ENCODE results near the gene LAMA1. TPM values are rescaled to one million over a fixed set of nuclear protein-coding genes. Genes with fewer than 3 reads are reported as not detected.

The LAMA1 gene, protein sequence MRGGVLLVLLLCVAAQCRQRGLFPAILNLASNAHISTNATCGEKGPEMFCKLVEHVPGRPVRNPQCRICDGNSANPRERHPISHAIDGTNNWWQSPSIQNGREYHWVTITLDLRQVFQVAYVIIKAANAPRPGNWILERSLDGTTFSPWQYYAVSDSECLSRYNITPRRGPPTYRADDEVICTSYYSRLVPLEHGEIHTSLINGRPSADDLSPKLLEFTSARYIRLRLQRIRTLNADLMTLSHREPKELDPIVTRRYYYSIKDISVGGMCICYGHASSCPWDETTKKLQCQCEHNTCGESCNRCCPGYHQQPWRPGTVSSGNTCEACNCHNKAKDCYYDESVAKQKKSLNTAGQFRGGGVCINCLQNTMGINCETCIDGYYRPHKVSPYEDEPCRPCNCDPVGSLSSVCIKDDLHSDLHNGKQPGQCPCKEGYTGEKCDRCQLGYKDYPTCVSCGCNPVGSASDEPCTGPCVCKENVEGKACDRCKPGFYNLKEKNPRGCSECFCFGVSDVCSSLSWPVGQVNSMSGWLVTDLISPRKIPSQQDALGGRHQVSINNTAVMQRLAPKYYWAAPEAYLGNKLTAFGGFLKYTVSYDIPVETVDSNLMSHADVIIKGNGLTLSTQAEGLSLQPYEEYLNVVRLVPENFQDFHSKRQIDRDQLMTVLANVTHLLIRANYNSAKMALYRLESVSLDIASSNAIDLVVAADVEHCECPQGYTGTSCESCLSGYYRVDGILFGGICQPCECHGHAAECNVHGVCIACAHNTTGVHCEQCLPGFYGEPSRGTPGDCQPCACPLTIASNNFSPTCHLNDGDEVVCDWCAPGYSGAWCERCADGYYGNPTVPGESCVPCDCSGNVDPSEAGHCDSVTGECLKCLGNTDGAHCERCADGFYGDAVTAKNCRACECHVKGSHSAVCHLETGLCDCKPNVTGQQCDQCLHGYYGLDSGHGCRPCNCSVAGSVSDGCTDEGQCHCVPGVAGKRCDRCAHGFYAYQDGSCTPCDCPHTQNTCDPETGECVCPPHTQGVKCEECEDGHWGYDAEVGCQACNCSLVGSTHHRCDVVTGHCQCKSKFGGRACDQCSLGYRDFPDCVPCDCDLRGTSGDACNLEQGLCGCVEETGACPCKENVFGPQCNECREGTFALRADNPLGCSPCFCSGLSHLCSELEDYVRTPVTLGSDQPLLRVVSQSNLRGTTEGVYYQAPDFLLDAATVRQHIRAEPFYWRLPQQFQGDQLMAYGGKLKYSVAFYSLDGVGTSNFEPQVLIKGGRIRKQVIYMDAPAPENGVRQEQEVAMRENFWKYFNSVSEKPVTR (N-terminal part only)
- total RNA-seq (ENCODE audit: low replicate concordance), result 59.3 and 75.0 TPM in 2 replicates
- long read RNA-seq, partial matches to known transcripts, result 27 of 30 reads
- long read RNA-seq, other reads (novel, unspliced or antisense), result 3 of 30 reads

DNA sequence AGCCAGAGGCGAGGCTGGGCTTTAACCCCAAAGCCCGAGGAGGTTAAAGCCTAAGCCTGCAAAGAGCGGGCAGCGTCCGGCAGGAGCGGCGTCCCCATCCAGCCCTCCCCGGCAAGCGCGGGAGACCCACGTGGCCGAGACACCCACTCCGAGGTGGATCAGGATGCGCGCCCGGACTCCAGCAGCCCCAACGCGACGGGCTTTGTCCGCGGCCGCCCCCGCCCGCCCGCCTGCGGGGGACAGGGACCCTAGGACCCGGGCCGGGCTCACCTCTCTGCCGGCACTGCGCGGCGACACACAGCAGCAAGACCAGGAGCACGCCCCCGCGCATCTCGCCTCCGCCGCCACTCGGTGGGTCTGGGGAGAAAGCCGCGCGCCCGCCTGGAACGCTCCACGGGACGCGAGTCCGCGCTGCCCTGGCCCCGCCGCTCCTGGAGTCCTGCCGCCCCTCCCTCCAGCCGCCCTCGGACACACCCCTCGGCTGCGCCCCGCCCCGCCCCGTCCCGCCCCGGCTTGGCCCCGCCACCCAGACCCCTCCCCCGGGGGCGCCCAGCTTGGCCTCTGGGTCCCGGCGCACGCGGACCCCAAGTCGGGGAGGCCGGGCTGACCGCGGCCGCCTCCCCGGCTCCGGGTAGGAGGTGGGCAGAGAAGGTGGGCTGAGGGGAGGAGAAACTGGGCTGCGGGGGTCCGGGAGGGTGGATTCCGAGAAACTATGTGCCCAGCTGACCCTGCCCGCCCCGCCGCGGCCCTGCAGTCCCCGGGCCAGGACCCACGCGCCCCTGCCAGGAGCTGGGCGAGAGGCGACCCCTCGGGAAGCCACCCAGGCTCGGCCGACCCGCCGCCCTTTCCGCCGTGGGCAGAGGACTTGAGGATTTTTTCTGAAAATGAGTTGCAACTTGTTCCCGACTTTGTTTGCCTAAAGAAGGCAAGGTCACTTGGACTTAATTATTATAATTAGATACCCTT lies at the start of gene LAMA1:
LAMA1 (minus strand) TSS at position 408 of the 966 bp plus-strand sequence; CDS start at position 331, 77 bp downstream.
- H3K27me3 Mint-ChIP-seq, result peaks cover 27% of the 10 kb centered on the region
- H3K27ac Mint-ChIP-seq, result peak within 1 kb of the TSS; percentile 81
- peaks cover 10% of the 10 kb centered on the region for H3K9me3 Mint-ChIP-seq
- DNase-seq (ENCODE audit: extremely low spot score, unreplicated experiment), result peak; percentile 77
- peak within 1 kb of the TSS; percentile 94 for H3K4me3 Mint-ChIP-seq
- H3K36me3 Mint-ChIP-seq, result peaks cover 9% of the 10 kb centered on the region
- TF ChIP-seq, protein P1, sequence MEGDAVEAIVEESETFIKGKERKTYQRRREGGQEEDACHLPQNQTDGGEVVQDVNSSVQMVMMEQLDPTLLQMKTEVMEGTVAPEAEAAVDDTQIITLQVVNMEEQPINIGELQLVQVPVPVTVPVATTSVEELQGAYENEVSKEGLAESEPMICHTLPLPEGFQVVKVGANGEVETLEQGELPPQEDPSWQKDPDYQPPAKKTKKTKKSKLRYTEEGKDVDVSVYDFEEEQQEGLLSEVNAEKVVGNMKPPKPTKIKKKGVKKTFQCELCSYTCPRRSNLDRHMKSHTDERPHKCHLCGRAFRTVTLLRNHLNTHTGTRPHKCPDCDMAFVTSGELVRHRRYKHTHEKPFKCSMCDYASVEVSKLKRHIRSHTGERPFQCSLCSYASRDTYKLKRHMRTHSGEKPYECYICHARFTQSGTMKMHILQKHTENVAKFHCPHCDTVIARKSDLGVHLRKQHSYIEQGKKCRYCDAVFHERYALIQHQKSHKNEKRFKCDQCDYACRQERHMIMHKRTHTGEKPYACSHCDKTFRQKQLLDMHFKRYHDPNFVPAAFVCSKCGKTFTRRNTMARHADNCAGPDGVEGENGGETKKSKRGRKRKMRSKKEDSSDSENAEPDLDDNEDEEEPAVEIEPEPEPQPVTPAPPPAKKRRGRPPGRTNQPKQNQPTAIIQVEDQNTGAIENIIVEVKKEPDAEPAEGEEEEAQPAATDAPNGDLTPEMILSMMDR (conservative IDR thresholded peaks at IDR 0.05), result peak; percentile 23
- H3K4me1 Mint-ChIP-seq (ENCODE audit: unreplicated experiment), result peaks cover 17% of the 10 kb centered on the region

DNA sequence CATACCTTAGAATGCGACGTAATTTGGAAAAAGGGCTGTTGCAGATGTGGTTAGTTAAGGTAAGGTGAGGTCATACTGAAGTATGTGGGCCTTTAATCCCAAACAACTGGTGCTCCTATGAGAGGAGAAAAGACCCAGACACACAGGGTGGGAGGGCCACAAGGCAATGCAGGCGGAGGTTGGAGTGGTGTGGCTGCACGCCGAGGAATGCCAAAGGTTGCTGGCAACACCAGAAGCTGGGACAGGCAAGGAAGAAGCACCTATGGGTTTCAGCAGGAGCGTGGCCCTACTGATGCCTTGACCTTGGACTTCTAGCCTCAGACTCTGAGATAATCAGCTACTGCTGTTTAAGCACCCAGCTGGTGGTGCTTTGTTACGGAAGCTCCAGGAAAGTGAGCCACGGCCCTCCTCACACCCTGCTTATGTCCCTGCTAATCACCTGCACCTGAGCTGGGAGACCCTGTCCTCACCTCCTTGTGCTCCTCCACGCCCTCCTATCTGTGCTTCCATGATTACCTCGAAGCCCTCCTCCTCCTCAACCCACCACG lies 48.3 kb upstream of the LAMA1 start:
- H3K27me3 Mint-ChIP-seq, result no peaks in the 10 kb centered on the region
- DNase-seq (ENCODE audit: extremely low spot score, unreplicated experiment), result peak; percentile 47
- H3K9me3 Mint-ChIP-seq, result no peaks in the 10 kb centered on the region
- H3K27ac Mint-ChIP-seq, result no peak overlapping the region
- no peaks in the 10 kb centered on the region for H3K36me3 Mint-ChIP-seq
- H3K4me3 Mint-ChIP-seq, result no peak overlapping the region
- peaks cover 6% of the 10 kb centered on the region for H3K4me1 Mint-ChIP-seq (ENCODE audit: unreplicated experiment)
- TF ChIP-seq, protein P1 (conservative IDR thresholded peaks at IDR 0.05), result no peak

DNA sequence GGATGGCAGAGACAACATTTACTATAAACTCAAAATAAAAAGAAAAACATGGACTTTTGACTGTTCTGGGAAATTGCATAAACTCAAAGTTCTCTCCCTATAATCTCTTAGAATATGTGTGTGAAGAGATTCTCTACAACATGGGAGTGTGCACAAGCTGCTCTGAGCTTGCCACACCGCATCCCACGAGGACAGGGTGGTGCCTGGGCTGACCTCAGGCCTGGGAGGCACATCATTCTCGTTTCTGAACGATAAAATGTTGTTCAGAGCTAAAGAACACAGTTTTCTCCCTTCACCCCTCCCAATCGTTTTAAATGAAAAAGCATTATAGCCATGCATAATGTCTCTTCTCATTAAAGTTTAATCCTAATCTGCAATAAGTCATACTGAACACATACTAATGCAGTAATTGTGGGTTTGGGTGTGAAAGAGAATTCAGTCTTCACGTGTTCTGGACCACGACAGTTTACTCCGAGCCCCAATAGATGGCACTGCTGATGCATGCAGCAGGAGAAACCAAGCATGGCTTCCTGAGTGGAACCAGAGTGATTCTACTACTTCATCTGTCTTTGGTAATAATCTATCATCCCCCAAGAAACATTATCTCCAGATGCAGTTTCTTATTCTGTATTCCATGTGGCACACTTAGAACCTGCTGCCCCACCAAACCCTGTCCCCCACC lies 46.9 kb upstream of the LAMA1 start:
- Mint-ChIP-seq H3K4me1 (ENCODE audit: unreplicated experiment) (peaks cover 6% of the 10 kb centered on the region), H3K4me3 (no peak overlapping the region), H3K27ac (no peak overlapping the region), H3K27me3 (no peaks in the 10 kb centered on the region), H3K9me3 (no peaks in the 10 kb centered on the region), H3K36me3 (no peaks in the 10 kb centered on the region)
- no peak for DNase-seq (ENCODE audit: extremely low spot score, unreplicated experiment)
- TF ChIP-seq, protein P1 (conservative IDR thresholded peaks at IDR 0.05), result peak; percentile 35

DNA sequence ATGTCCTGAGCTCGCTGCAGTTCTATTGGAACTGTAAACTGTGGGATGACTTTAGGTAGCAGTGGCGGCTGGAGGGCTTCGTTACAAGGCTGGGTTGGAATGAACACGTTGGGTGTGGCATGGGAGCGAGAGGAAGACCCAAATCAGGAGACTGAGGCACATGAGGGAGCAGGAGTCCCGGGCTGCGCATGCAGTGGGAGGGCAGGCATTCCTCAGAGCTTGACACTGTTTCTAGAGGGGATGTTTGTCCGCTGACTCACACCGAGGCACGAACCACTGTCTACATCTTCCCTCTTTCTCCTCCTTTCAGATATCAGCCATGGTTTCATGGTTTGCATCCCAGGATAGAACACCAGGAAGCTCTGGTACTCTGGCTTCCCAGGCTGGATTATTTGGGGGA lies 40.6 kb upstream of the LAMA1 start:
- peak; percentile 20 for DNase-seq (ENCODE audit: extremely low spot score, unreplicated experiment)
- no peaks in the 10 kb centered on the region for H3K9me3 Mint-ChIP-seq
- H3K27ac Mint-ChIP-seq, result no peak overlapping the region
- TF ChIP-seq, protein P1 (conservative IDR thresholded peaks at IDR 0.05), result no peak
- H3K4me3 Mint-ChIP-seq, result no peak overlapping the region
- H3K27me3 Mint-ChIP-seq, result no peaks in the 10 kb centered on the region
- no peaks in the 10 kb centered on the region for H3K36me3 Mint-ChIP-seq
- peaks cover 6% of the 10 kb centered on the region for H3K4me1 Mint-ChIP-seq (ENCODE audit: unreplicated experiment)

Measured in type B pancreatic cell (in vitro differentiated cells).